Measurements from ENCODE around the gene SELENOS.
A peak's percentile ranks its signal among the peaks of the same experiment; 100 is the strongest.

Gene SELENOS

DNA sequence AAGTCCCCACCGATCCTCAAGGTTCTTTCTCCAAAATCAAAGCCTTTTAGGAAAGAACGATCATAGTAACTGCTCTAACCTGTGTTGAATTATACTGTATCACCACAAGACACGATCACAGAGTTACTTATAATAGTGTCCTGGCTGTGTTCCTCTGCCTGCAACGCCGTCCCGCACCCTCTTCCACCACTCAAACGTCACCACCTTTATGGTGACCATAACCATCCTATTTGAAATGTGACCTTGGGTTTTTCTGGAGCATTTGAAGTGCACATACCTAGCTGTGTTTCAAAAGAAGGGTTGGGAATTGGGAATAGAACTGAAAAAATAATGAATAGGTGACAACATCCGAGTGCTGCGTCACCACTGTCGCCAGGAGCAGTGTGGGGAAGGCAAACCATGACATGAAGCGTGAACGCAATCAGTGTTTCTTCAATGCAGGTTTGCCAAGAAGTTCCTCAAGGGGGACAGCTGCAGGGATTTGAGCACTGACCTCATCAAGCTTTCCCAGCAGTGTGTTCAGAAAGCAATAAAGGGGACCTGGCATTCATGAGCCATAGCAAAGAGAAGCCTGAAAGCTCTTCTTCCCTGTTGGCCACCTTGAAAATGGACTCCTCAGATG is 769 bp upstream of the SELENOS start:
- no peak for DNase-seq

DNA sequence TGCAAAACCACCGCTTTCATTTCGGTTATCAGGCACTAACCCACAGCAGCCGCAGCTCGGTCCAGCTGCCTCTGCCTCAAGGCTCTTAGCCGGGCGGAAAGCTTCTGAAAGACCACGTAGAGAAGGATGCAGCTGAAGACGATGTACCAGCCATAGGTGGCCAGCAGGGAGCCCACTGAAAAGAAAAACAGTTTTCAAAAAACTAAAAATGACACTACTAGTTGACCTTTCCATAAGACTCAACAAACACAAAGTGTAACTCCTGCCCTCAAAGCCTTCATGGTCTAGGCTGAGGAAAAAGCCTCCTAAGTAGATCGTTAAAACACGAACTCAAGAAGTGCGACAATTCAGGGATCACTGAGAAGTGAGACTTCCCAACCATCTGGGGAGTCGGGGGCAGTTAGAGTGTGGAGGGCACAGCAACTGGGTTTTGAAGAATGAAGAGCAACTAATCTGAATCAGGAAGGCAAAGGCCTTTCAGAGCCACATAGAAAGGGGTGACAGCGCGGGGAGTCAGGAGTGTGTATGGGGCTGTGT is 716 bp downstream of the SELENOS start:
- no peak for DNase-seq

DNA sequence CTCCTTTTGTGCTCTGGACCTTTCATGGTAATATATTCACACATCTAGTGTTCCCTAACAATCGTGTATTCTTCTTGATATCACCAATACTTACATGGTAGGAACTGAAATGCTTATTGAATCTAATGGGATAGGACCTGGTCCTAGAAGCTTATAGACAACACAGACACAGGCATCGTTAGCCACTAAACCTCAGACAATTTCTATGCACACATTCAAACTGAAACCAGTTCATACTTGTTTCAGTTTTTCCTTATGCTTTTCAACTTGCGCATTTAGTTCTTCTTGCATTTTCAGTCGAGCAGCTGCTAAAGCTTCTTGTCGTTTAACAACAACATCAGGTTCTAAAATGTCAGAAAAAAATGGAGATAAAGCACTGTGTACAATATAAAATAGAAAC is 2.3 kb downstream of the SELENOS start:
- no peak for DNase-seq

DNA sequence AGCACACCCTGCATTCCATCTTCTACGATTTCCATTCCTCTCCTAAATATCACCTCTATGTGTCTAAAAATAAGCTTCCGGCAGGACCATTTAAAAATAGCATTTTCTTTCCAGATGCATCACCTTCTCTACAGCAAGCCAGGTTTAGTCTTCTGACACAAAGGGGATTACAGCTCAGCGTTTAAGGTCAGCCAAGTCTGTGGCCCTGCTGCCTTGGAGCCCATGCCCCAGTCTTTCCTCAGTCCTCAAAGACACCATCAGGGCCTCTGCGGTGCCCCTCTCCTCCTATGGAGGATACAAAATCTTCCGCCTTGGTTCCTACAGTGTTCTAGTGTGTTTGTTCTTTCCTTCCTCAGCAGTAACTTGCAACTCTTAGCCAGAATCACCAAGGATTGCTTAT is 3.8 kb downstream of the SELENOS start:
- DNase-seq: no peak

DNA sequence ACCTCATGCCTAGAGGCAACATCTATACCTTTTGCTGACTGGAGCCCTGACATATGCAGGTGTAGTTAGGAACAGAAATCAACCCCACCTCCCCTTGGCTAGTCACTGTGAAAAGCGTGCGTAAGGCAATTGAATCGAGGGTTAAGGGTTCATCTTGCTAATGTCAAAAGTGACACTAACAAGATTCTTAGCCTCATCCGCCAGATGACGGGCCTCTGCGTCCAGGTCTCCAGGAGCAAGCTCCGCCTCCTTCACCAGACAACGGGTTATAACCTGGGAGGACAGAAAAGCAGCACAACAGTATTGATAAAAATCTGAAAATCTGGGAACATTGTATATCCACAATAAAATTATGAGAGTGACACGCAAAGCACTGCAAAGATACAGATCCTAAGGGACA is 4.7 kb downstream of the SELENOS start:
- no peak for DNase-seq

DNA sequence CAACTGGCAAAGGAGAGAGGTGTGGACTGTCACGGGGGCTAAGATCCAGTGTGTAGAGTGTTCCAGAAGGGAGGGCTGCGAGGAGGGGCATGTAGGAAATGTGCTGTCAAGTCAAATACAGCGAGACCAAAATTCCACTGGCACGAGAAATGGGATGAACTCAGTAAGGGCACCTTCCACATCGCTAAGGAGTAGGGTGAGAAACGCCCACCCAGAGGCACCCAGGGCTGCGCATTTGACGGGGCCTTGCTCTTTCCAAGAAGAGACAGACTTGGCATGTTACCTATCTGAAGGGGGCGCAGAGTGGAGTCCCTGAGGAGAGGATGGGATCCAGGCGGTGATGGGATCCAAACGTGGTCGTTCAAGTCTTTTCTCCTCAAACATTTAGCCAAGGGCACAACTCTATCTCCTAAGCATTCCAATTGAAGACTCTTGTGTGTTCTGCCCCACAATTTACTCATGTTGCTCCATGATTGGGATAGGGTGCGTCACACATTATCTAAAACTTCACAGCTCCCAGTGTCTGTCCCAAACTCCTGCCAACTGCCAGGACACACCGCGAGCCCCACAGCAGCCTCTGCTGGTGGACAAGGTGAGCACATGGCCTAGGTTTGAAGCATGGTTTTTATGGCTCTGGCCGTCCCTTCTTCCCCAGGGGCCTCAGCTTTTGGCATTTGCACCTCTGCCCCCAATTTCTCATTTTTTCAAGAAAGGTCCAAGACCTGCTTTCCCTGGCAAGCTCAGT is 7.6 kb downstream of the SELENOS start:
- DNase-seq: no peak

DNA sequence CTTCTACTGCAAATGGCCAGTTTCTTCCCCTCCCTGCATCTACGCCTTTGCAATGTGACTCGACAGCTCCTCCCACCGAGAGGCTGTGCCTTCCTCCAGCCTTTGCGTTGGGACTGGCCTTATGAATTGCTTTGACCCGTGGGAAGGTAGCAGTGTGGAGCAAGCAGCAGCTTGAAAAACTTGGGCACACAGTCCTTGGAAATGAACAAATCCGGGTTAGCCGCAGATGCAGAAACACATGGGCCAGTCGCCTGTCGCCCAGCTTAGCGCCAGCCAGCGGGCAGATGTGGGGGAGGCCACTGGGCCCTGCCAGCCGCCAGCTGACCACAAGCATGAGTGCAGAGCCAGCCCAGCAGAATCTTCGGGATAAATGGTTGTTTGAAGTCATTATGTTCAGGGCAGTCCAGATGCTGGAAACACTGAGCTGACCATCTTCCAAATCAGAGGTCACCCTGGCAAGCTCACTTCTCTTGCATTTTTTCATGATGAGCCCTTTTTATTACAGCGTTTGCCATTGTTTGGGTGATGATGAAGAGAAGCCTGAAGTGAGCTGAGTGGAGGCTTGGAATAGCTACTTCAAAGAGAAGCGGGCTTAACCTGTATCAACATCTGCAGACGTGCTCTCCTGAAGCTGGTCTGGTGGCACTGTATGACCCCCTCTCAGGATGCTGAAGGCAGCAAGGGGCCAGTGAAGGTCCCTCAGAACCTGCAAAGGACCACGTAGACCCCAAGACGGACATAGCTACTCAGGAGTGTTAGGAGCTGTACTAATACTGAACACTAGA is 9.8 kb downstream of the SELENOS start:
- peak in 37 of 56 donors; percentile 11 to 82 (median 45) for DNase-seq

- DNase-seq: no peak
These were observed 10.5 kb downstream of the SELENOS start for GRCh38 chr15:101266787-101267186.

DNA sequence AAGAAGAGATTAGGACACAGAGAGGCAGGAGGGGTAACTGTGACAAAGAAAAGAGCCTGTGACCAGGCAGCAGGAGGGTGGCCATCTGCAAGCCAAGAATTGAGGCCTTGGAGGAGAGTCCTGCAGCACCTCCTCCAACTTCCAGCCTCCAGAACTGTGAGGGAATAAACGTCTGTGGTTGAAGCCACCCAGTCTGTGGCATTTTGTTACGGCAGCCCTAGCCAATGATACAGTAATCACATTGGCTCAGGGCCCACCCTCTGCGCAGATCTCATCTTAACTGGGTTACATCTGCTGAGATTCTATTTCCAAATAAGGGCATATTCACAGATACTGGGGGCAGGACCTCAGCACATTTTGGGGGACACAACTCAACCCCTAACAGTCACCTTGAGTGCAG is 11.3 kb downstream of the SELENOS start:
- no peak for DNase-seq

- no peak for DNase-seq
These were observed 12.2 kb downstream of the SELENOS start for GRCh38 chr15:101264911-101265641.

- no peak for DNase-seq
These were observed 13.3 kb downstream of the SELENOS start for GRCh38 chr15:101264011-101264410.

GRCh38 chr15:101262551-101262950 is 14.7 kb downstream of the SELENOS start:
- no peak for DNase-seq

- peak in 34 of 56 donors; percentile 4 to 77 (median 24) for DNase-seq
These were observed 18.8 kb downstream of the SELENOS start for GRCh38 chr15:101258238-101259144.

GRCh38 chr15:101256757-101257156 is 20.5 kb downstream of the SELENOS start:
- no peak for DNase-seq

DNA sequence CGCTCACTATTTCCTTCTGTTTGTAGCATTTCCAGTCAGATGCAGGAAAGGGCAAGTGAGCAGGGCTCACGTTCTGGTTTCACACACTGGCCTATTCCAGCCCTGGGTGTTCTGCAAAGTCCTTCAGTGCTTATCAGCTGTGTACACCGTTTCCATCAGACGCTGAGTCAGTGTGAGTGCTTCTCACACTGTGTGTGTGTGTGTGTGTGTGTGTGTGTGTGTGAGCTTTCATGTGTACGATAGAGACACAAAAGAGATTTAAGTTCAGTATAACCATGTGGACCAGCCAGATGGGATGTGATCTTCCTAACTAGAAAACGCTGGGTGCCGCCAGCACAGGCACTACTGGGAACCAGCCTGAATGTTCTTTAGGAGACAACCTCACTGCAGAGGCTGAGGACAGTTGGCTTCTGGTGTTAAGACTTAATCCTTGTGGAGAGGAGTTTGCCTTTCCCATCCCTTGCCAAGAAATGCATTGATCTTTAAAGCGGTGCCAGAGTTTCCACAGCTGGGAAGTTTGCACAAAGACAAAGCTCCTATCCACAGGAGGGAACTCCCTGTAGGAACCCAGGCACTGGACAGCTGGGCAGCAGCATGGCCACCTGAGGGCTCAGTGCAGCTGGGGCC is 21.6 kb downstream of the SELENOS start:
- no peak for DNase-seq

DNA sequence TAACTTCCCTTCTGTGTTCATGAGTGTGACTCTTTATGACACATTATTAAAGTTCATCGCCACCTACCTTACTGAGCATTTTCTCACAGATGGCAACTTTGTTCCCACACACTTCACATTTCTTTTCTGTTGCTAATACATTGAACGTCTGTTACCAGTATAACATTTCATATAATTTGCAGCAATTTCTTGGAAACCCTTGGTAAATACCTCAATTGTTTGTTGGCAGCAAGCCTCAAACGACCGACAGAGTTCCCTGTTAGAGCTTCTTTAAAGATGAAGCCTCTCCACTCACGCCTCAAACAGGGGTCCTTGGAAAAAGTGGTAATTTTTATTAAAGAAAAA is 22.3 kb downstream of the SELENOS start:
- DNase-seq: no peak

DNA sequence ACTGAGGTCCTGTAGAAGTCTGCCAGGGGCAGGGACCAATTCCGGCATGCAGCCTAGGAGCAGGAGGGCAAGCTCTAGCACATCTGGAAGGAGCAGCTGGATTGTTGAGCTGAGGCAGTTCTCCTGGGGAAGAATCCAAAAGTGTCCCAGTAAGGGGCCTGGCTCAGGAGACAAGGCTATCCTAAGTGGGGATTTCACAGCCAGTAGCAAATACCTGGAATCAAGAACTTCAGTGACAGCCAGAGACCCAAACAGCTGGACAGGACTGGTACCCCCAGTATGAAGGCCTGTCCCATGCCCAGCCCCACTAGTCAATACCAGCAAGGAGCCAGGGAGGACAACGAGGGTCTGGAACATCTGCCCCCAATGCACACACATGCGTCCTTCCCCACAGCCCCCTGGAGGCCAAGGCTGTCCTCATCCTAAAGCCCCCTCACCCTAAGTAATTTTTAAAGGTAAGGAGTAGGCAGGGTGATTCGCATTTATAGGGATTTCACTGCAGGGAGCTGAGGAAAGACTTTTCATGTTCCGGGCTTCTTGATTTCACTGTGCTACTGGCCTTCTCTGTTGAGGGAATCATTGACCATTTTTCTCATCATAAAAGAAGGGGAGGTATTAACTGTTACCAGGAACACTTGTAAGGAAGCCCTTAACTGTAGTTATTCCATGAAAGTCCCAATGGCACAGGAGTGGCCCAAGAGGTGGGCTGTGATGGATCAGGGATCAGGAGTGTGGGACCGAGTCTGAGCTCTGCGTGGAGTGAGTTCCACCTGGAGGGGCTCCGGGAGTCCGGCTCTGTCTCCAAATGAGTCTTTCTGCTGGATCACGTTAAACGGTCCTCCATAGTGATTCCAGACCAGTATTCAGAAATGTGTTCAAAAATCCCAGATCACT is 22.9 kb downstream of the SELENOS start:
- DNase-seq: no peak

DNA sequence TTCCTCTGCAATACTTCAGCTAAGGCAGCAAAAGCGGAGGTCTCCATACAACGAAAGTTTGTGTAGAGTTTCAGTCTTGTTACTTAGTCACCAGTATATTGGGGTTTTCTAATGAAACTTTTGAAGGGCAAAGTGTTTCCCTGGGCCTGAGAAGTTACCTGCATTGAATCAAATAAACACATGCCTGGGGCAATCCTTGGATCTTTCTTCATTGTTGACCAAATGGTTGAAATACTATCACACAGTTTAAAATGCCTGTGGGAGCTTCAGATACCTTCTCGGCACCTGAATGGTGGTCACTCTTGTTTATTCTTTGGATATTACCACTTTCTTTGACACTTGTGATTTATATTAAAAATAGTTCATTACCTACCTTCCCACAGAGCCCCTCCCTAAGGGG is 24.4 kb downstream of the SELENOS start:
- DNase-seq: no peak

All from amygdala (tissue), 56 donors.